SH-SY5Y (cell line): ENCODE results near the gene RSBN1.

Experiments
- GATA2 ChIP-seq: IDR thresholded peaks from 2 replicates; pipeline ENCODE4 v1.6.1; 2011; ENCODE audit warnings: mild to moderate bottlenecking, low read depth, low read length
- GATA3 ChIP-seq: IDR thresholded peaks from 2 replicates; pipeline ENCODE4 v1.6.1; 2011; ENCODE audit warnings: low read depth, mild to moderate bottlenecking, low read length, moderate library complexity

GRCh38 chr1:113768916-113769600, 43.2 kb downstream of the RSBN1 start:
- no peak for TF ChIP-seq GATA3
- TF ChIP-seq GATA2: no peak
